Activated naive CD4-positive, alpha-beta T cell treated with Interleukin-2 at 50 U/mL for 16 hours (primary cell): Measurements from ENCODE around the gene LUZP1.
"Not testable (repeated sequence)": the region's sequence is repeated elsewhere in the genome, so short reads cannot be mapped to it uniquely, and the experiment has no call there.

Source experiments
- DNase-seq: peaks from one replicate; pipeline ENCODE4 v3.0.0-alpha.2; 2020

Gene LUZP1

GRCh38 chr1:23168445-23169194, at the start of gene LUZP1:
TSS of gene LUZP1 (minus strand) at chr1:23168856.
- peak; percentile 84 for DNase-seq

DNA sequence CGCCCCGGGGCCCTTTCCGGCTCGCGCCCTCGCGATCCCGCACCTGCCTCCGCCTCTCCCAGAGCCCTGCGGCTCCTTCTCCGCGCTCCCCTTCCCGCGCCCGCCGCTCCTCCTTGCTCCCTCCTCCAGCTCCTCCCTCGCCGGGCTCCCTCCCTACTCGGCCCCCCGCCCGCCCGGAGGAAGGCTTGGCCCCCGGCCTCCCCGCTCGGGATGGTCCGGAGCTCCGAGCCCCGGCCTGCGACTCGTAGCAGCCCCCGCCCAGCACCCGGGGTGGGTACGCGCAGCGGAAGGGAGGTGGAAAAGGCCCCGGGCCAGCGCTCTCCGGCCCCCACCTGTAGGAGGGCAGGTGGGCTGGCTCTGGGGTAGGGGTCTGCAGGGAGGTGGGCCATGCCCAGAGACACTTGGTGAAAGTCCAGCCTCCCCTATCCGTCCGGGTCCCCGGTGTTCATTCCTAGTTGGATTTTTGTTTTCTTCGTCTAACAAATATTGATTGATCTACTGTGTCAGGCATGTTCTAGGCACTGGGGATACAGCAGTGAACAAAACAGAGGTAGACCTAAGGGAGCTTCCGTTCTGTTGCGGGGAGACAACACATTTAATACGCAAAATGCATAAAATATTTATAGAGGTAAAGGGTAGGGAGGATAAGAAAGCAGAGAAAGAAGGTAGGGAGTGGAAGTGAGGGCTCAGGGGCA, 48.9 kb upstream of the LUZP1 start, which contains the start of gene HTR1D:
Gene HTR1D, minus strand, starts transcription at position 82 of the 695 bp plus-strand sequence. CDS start 23,283 bp downstream, outside the sequence.
- no peak for DNase-seq

GRCh38 chr1:23216771-23217420, 48.2 kb upstream of the LUZP1 start:
- DNase-seq, result peak; percentile 13

DNA sequence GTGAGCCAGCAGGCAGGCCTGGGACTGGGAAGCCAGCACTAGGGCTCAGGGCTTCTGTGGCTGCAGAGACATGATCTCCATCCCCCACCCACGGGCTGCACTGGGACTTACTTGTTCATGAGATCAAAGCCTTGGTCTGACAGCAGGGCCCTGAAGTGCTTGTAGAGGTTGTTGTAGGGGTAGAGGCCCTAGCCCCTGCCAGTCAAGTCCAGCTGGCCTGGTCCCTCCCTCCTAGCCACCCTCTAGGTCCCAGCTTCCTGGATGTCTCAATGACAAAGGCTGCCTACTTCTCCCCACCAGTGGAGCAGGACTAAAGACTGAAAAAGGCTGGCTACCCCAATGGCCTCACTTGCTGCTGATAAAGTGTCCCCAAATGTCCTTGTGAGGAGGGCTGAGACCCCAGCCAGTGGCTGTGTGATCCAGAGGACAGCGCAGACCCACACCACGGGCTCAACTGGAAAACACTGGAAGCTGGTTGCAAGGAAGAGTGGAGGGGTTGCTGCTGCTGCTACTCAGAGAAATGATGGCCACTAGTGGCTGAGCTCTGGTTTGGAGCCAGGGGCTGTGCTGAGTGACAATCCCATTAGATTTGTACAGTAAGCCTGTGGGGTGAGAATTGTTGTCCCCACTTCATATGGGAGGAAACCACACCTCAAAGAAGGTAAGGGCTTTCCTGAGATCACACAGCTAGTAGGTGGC, 47.2 kb upstream of the LUZP1 start:
- DNase-seq, result no peak

DNA sequence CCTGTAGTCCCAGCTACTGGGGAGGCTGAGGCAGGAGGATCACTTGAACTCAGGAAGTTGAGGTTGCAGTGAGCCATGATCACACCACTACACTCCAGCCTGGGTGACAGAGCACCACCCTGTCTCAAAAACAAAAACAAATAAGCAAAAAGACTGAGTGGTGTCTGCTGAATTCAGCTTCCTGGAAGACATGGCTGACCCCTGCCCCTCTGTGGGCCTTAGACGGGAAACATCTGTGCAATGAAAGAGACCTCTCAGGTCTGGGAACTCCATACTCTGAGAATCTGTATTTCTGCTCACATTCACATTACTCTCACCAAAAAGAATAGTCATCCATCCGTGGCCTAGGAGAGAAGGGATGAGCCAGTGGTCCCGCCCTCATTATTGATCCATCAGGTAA, 46.6 kb upstream of the LUZP1 start:
- DNase-seq, result no peak

- DNase-seq, result no peak
Observed at GRCh38 chr1:23214640-23215039, 46.0 kb upstream of the LUZP1 start.

- no peak for DNase-seq
Observed at GRCh38 chr1:23211955-23212354, 43.3 kb upstream of the LUZP1 start.

- DNase-seq, result no peak
Observed at GRCh38 chr1:23210963-23211362, 42.3 kb upstream of the LUZP1 start.

GRCh38 chr1:23210351-23210785, 41.7 kb upstream of the LUZP1 start:
- no peak for DNase-seq

- DNase-seq, result no peak
Observed at GRCh38 chr1:23209770-23210169, 41.1 kb upstream of the LUZP1 start.

- DNase-seq, result no peak
Observed at GRCh38 chr1:23208527-23208926, 39.9 kb upstream of the LUZP1 start.

DNA sequence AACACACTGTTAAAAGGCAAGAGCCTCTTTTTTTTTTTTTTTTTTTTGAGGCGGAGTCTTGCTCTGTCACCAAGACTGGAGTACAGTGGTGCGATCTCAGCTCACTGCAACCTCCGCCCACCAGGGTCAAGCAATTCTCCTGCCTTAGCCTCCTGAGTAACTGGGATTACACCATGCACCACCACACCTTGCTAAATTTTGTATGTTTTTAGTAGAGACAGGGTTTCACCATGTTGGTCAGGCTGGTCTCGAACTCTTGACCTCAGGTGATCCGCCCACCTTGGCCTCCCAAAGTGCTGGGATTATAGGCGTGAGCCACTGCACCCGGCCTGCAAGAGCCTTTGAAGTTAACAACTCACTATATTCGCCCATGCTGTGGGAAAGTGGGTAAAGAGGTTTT, 39.1 kb upstream of the LUZP1 start:
- DNase-seq, result not testable (repeated sequence)

GRCh38 chr1:23202263-23202749, 33.6 kb upstream of the LUZP1 start:
- no peak for DNase-seq

- DNase-seq, result no peak
Observed at GRCh38 chr1:23200883-23201282, 32.2 kb upstream of the LUZP1 start.

- DNase-seq, result no peak
Observed at GRCh38 chr1:23198373-23198772, 29.7 kb upstream of the LUZP1 start.

GRCh38 chr1:23196627-23197328, 28.1 kb upstream of the LUZP1 start:
- no peak for DNase-seq

- no peak for DNase-seq
Observed at GRCh38 chr1:23194119-23194984, 25.7 kb upstream of the LUZP1 start.

DNA sequence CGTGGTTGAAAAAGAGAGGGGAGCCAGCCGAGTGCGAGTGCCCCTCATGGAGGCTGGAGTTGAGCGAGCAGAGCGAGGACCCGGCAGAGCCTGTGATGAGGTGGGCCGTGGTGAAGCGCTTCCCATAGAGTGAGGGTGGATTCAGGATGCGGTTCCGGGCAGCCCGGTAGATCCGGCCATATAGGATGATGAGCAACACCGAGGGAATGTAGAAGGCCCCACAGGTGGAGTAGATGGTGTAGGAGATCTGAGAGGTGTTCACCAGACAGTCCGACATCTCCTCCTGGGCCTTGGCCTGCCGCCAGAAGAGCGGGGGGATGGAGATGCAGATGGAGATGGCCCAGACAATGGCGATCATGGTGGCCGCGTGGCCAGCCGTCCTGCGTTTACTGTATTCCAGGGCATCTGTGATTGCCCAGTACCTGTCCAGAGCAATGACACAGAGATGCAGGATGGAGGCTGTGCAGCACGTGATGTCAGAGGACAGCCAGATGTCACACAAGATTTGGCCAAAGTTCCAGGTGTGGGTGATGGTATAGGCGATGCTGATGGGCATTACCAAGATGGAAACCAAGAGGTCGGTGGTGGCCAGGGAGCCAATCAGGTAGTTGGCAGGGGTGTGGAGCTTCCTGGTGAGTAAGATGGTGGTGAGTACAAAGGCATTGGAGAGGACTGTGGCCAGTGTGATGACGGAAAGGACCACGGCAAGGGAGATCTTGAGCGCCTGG, 24.9 kb upstream of the LUZP1 start:
- no peak for DNase-seq

GRCh38 chr1:23191199-23191598, 22.5 kb upstream of the LUZP1 start:
- no peak for DNase-seq

- not testable (repeated sequence) for DNase-seq
Observed at GRCh38 chr1:23188936-23189452, 20.3 kb upstream of the LUZP1 start.
